ENCODE data around the gene PAXX.

The PAXX gene

DNA sequence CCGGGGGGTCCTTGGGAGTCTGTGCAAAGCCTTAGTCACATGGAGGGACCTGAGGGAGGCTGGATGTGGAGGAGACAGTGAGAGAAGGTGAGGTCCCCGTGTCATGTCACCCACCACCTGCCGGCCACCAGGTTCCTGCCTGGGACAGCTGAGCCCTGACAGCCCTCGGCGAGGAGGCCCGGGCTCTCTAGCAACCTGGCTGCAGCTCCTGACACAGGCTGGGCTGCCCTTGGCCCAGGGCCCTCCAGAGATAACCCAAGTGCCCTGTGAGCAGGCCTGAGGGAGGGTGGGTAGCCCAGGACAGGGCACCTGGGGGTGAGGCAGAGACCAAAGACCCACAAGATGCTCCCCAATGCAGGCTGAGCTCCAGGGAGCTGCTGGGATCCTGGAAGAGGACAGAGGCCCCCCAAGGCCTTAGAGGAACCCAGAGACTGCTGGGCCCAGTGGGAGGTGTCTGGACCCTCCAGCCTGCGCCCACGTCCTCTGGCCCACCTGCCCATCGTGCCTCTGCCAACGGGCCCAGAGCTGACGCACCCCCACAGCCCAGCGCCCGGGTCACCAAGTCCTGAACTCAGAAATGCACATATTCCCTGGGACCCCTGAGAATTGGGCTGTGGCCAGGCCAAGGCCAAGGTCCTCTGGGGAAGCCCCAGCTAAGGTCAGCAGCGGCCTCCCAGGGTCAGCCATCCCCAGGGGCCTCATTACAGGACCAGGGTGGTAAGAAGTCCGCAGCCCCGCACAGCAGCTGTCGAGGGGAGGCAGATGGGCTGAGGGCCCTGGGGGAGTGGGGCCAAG lies 23.7 kb upstream of the PAXX start:
- DNase-seq, result no peak

DNA sequence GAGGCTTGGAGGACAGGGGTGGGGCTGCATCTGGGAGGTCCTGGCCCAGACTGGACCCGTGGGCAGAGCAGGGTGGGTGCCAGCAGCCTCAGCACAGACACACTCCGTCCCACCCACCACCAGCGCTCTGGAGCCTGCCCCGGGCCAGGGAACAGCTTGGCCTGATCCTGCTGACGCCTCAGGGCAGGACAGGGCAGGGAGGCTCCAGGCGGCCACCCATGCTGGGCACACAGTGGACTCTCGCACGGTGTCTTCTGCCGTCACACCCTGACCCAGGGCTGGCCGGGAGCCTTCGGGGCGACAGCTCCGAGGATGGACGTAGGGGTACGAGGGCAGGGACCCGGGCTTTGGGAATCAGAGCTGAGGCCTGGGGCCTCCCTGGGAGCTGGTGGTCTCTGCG lies 23.1 kb upstream of the PAXX start:
- DNase-seq, result no peak

DNA sequence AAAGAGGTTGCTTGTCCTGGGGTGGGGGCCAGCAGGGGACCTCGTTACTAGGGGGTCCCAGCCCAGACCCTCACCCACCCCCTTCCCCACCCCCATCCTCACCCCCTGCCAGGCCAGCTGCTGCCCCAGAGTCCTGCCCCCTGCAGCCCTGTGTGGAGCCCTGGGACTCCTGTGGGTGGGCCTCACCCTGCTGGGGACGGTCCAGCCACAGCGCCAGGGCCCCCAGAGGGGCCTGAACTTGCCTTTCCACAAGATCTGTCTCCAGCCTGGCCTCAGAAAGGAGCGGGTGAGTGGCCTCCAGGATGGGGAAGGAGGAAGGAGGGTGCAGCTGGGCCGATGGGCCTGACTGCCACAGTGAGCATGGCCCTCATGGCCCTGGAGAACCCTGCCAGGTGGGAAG lies 22.4 kb upstream of the PAXX start:
- DNase-seq, result no peak

DNA sequence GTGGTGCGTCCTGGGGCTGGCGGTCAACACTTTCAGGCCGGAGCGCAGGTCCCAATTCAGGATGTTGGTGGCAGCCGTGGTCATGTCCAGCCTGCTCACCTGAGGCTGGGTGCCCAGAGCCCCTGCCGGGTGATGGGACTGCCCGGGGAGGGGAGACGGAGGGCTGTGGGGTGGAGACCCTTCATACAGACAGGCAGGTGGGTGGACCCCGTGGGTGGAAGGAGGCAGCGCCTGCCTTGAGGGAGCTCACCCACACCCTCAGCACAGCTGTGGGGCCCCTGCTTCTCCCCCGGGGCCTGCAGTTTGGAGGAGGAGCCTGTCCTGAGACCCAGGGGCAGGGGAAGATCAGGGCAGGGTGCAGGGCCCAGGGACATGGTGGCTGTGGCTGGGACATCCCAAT lies 21.9 kb upstream of the PAXX start:
- no peak for DNase-seq

DNA sequence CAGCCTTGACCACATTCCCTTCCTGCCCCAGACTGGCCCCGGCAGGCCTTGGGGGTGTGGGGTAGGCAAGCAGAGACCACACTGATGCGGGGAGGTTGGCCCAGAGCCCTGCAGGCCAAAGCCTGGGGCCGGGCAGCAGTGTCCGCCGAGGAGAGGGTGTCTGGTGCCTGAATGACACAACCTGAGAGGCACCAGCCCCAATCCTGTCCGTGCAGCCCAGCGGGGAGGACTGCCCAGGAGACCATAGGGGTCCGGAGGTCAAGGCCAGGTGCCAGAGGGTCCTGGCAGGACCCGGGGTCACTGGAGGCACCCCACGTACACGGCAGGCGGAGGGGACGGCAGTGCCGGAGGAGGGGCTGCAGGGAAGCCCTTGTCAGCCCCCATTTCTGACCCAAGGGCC lies 20.5 kb upstream of the PAXX start:
- no peak for DNase-seq

DNA sequence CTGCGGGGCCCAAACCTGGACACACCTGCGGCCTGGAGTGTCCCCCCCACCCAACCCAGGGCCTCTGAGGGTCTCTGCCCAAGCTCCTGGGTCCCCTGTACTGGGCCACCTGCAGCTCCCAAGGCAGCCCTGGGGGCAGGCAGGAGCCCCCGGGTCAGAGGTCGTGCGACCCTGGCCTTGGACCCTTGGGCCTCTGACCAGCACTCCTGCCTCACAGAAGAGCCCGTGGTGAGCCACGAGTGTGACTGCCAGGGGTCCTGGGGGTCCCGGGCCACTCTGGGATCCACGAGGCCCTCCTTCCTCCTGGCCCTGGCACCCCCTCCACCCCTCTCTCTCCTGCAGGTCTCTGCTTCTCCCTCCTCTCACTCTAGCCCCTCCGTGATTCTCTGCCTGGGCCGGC lies 19.9 kb upstream of the PAXX start:
- DNase-seq, result no peak

DNA sequence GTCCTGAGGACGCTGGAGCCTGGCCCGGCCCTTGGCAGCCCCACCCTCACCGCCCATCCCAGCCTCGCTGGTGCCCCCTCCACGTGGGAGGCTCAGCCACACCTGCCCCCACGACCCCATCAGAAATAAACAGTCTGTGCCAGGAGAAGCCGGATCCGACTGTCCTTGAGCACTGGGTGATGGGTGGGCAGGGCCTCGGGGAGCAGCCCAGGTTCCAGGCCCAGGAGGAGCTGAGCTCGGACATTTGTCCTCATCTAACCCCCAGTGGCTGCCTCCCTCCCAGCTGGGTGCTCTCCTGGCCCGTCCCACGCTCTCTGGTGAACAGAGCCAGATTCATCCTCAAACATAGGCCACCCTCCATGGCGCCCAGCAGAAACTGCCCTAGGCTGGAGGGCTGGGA lies 19.5 kb upstream of the PAXX start:
- no peak for DNase-seq

DNA sequence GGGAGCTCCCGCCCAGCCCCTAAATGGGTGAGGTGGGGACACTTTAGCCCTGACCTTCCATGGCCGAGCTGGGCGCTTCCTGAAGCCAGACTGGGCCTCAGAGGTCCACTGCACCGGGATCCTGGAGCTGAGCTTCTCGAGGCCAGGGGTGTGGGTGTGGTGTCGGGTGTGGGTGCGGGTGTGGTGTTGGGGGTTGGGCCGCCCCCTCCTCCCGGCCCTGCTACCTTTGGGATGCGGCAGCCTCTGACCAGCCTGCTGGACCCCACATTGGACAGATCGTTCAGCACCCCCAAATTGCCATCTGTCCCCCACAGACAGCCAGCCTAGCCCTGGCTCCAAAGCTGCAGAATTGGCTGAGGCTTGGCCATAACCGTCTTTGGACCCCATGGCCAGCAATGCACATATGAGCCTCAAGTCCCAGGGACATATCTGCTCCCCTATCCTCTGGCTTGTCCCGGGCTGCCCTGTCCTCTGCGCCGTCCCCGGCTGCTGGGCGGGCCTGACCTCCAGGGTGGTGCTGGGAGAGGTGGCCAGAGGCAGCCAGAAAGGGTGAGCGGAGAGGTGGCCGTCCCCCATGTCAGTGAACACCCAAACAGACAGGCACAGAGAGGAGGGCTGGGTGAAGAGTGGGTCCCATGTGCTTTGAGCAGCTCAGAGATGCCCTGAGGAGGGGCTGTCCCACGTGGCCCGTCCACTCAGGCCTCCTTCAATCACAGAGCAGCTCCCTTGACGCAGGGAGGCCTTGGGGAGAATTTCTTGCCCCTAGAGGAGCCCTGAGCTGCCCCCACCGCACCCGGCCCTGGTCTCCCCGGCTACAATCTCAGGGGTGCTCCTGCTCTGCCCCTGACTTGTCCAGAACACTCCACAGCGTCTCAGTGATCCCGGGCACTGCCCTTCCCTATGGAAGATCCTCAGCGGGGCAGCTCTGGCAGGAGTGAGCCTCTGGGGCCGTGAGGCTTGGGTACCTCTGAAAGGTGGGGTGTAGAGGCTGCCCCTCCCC lies 18.3 kb upstream of the PAXX start:
- no peak for DNase-seq

DNA sequence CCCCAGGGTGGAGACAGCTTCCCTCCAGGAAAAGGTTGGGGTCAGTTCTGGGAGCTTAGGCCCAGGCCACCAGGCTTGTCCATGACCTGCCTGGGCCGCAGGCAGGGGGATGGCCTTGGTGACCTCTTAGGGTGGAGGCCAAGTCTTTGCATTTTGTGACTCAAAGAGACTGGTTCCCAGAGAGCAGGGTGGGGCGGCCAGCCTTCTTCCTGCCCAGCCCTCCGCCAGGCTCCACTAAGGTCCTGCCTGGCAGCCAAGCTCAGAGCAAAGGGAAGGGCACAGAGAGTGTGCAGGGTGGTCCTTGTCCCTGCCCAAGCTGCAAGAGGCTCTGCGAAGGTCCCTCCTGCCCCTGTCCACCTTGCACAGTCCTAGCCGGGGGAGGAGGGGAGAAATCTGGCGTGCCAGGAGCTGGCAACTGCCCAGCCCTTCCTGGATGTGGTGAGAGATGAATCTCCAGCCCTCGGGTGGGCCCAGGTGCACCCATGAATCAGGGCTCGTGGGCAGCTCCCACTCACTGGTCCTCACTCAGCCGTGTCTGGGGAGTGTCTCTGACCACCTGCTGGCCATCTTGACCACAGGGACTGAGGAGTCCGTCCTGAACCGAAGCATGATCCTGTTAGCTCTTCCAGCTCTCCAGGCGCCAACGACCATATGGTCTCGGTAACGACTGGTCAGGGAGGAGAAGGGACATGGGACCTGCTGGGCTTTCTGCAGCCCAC lies 17.2 kb upstream of the PAXX start:
- no peak for DNase-seq

DNA sequence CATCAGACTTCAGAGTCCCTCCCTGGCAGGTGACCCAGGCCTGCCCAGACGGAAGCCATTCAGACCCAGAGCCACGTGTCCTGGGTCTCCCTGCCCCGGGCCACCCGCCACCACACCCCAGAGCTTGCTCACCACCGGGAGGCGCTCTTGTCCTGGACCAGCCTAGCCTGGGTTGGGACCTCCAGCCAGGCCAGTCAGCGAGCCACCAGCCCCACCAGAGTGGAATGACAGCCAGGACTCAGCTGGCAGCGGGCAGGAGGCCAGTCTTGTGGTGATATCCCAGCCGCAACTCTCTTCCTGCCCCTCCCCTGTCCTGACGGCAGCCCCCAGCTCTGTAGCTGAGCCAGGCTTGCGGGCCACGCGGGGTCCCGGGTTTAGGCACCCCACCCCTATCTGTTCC lies 16.6 kb upstream of the PAXX start:
- no peak for DNase-seq

DNA sequence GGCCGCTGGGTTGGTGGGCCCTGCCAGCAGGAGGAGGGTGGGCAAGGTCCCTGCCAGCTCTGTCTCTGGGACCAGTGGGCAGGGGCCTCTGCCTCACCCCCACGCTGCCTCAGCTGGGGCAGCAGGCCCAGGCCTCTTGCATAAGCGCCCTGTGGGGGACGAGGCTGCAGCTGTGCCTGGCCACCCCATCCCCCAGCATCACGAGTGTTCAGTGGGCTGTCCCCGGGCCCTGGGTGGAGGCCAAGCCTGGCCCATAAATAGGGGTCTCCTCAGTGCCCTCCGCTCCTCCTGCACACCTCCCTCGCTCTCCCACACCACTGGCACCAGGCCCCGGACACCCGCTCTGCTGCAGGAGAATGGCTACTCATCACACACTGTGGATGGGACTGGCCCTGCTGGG lies 15.0 kb upstream of the PAXX start, which contains the start of gene PTGDS:
Gene PTGDS (plus strand): TSS at position 282 of the 400 bp plus-strand sequence. CDS start 75 bp downstream, at position 357.
- DNase-seq, result no peak

DNA sequence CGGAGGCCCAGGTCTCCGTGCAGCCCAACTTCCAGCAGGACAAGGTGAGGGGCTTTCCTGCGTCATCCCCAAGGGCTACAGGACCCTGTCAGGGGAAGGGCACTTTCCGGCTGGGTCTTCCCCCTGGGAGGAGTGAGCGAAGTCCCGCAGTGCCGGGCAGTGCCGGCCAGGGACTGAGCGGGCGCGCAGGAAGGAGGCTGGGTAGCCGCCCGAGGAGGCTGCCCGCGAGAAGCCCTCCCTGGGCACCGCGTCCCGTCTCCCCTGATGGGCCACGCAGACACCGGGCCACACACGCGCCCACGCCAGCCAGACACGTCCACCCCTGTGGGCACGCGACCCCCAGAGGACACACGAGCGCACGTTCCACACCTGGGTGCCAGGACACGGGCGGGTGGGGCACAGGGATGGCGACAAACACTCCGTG lies 14.6 kb upstream of the PAXX start:
- DNase-seq, result no peak

DNA sequence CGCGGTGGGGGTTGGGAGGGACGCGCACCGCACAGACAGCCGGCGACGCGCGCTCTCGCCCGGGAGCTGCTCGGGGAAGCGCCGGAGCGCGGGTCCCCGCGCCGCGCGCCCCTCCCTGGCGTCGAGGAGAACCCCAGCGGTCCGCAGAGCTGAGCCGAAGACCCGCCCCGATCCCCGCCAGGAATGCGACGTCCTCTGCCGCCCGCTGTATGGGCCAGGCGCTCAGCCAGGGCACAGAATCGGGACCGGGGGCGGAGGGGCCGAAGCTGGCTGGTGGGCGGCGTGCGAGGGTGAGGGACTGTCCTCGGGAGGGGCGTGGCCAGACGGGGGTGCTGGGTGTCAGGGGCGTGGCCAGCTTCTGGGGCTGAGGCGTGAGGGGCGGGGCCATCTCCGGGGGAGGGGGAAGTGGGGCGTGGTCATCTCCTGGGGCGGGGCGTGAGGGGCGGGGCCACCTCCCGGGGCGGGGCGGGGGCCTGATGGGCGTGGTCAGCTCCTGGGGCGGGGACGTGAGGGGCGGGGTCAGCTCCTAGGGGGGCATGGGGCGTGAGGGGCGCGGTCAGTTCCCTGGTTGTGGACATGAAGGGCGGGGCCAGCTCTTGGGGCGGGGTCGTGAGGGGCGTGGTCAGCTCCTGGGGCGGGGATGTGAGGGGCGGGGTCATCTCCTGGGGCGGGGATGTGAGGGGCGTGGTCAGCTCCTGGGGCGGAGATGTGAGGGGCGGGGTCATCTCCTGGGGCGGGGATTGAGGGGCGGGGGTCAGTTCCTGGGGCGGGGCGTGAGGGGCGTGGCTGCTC lies 14.0 kb upstream of the PAXX start:
- no peak for DNase-seq

DNA sequence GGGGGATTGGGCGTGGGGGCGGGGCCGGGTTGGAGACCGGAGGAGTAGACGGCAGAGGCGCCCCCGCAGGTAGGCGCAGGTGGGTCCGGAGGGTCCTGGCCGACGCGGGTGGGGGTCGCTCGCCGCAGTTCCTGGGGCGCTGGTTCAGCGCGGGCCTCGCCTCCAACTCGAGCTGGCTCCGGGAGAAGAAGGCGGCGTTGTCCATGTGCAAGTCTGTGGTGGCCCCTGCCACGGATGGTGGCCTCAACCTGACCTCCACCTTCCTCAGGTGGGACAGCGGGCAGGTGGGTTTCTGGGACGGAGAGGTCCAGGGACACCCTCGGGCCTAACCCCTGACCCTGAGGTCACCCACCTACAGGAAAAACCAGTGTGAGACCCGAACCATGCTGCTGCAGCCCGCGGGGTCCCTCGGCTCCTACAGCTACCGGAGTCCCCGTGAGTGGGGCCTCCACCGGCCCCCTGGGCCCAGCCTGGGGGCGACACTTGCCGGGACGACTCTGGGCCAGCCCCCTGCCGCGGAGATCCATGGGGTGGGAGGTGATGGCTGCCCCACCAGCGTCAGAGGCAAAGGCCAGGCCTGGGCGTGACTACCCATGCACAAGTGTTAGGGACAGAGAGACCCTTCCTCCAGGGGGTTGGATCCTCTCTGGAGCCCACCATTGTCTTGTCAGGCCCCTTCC lies 13.2 kb upstream of the PAXX start:
- DNase-seq, result no peak

DNA sequence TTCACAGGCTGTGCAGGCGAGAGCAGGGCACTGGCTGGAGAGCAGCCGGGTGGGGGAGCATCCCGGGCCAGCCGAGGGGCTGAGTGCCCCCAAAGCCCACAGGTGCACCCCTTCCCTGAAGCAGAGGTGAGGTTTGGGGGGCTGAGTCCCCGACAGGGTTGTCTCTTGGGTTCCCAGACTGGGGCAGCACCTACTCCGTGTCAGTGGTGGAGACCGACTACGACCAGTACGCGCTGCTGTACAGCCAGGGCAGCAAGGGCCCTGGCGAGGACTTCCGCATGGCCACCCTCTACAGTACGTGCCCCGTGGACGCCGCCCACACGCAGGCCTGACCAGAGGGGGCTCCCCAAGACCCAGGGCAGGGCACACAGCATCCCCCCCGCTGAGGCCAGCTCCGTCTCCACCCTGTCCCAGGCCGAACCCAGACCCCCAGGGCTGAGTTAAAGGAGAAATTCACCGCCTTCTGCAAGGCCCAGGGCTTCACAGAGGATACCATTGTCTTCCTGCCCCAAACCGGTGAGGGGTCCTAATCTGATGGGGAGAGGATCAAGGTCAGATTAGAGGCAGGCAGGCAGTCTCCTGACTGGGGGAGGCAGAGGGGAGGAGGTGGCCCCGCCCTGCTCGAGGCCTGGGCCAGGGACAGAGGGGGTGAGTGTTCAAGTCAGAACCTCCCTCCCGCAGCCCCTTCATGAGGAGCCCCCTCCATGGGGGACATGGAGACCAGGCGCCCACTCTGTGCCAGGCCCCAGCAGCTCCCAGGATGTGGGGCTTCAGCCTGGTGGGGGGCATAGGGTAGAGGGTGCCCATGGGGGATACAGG lies 12.2 kb upstream of the PAXX start:
- no peak for DNase-seq

DNA sequence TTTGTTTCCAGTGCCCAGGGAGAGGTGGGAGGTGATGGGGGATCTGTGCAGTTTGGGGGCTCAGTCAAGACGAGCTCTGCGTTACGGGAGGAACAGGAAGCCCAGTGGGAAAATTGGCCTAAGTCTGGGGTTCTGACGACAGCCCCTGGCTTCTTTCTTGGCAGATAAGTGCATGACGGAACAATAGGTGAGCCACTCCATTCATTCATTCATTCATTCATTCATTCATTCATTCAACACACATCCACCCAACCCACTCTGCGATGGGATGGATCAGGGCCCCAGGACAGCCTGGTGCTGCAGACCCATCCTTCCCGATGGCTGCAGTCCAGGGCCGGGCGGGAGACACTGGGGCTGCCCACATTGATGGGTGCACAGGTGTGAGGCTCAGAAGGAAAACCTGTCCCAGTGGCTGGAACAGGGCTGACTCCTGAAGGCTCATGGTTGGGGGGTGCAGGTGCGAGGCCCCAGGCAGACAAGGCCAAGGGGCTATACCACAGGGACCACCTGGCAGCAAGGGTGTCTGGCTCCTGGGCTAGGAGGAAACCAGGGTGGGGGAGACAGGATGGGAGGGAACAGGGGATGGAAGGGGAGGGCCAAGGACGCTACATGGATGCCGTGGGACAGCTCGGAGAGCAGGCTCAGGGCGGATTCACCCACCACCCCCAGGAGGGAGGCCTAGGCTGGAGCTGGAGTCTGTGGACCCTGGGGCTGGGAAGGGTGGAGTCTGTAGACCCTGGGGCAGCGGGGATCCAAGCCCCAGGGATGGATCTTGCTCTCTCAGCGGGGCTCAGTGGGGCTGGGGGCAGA lies 11.3 kb upstream of the PAXX start:
- DNase-seq, result no peak

DNA sequence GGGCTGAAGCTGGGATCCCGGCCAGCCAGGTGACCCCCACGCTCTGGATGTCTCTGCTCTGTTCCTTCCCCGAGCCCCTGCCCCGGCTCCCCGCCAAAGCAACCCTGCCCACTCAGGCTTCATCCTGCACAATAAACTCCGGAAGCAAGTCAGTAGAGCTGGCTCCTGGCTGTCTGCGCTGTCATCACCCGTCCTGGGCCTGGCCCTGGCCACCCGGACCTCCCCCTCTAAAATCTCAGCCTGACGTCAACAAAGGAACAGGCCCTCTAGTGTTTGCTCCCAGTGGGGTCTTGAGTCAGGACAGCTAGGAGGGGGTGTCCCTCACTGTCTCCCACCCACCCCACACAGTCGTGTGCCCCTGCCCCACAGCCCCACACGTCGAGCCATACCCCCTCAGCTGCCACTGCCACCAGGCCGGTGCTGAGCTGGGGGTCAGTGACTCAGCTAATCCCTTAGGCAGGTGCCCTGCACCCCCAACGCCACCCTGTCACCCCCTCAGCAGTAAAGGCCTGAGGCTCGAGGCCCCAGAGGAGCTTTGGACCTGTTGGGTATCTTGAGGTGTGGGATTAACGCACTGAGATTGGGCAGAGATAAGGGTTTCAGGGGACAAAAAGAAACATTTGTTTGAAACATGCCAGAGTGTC lies 10.5 kb upstream of the PAXX start:
- DNase-seq, result no peak

DNA sequence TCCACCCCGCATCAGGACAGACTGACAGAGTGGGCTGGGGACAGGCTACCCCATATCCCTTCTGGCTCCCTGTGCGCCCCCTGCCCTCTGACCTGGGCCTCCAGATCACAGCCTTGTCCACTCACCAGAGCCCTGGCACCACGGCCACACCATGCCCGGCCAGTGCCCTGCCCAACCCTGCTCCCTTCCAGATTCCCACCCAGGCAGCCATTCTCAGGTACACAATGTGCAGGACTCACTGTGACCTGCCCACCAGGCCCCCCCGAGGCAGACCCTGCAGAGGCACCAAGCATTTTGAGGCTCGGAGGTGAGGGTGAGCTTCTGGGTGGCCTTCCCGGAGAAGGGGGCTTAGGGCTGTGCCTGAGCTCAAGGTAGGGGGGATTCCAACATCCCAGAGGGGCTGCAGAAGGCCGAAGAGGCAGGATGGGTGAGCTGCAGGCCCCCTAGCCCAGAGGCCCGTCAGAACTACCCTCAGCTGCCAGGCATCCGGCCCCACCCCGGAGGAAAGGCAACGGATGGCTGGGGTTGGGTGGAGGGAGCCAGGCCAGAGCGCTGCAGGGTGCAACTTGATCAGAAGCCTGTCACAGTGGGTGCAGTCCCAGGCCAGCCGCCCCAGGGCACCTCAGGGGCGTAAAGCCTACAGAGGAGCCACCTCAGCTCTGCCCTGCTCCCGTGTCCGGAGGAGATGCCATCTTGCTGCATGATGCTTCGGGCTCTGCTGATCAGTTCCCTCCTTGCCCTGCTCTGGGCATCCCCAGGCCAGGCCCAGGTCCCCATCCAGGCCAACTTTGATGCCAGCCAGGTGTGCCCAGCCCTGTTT lies 9.8 kb upstream of the PAXX start, which contains the start of gene LCNL1:
Gene LCNL1 (plus strand): TSS at position 762 of the 820 bp plus-strand sequence. CDS start 594 bp downstream, outside the sequence.
- DNase-seq, result no peak

All from NCI-H1436 treated with DMSO at 0.1 percent for 48 hours (cell line).